Activated CD4-positive, alpha-beta T cell treated with anti-CD3 and anti-CD28 coated beads for 48 hours (primary cell): Measurements from ENCODE around the gene CNTN6.
"Not testable (repeated sequence)": the region's sequence is repeated elsewhere in the genome, so short reads cannot be mapped to it uniquely, and the experiment has no call there.

Source experiments
- DNase-seq: peaks from one replicate; pipeline ENCODE4 v3.0.0-alpha.2; 2020

Gene CNTN6

DNA sequence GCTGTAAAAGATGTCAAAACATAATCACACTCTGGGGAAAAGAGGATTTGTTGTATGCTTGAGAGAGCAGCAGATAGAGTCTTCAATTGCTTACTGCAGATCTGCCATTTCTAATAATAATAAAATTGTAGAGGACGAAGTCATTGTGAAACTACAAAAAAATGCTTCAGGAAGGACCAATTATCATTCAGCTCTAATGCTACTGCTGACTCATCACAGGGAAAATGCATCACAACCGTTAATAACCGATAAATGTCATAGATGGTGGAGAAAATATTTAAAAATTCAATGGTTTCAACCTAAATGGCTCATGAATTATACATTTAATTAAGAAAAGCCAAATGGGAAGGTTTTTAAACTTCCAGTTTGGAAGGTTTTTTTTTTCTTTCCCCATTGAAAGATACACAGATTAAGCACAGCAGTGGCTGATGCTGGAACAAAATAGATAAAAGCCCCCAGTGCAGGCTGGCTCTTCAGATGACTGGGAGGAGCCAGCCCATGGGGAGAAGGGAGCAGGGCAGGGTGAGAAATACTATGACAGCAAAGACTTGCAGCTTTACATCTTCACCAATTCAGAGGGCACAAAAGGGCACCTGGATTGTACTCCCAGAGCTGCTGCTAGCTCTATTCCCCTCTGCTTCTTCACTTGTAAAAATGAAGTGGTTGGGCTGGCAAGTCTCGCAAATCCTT, 196.1 kb downstream of the CNTN6 start:
- DNase-seq, result no peak

DNA sequence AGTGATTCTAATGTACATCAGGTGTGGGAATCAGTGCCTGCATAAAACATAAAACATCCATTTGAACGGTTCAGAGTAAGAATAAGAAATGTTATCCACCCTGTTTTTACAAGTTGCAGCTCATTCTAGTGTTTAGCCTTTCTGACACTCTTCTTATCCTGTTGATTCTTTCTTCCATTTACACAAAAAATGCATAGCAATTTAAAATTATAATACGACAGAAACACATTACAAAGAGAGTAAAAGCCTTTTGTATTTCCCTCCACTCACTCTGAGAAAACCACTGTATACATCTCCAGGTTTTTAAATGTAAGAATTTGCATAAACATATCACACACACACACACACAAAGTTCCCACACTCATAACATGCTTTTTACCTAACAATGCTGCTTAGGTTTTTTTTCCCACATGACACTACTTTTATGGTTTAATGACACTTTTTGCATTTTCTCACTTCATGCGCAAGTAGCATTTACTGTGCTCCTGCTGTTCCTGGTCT, 199.8 kb downstream of the CNTN6 start:
- DNase-seq, result no peak

DNA sequence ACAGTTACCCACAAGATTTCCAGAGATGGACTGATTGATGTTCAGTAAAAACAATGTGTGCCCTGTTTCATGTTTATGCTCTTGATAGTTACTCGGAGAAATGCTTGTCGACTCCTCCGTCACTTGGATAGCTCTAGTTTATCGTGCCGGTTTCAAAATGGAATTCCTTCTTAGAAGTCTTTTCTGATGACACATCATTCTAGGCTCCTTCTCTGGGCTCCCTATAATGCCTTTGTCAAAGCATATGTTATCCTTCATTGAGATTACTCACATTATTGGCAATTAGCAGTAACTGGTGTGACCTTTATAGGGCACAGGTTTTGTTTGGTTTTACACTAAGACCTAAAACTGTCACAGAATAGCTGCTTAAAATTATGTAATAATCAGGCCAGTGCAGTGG, 201.8 kb downstream of the CNTN6 start:
- DNase-seq, result no peak

DNA sequence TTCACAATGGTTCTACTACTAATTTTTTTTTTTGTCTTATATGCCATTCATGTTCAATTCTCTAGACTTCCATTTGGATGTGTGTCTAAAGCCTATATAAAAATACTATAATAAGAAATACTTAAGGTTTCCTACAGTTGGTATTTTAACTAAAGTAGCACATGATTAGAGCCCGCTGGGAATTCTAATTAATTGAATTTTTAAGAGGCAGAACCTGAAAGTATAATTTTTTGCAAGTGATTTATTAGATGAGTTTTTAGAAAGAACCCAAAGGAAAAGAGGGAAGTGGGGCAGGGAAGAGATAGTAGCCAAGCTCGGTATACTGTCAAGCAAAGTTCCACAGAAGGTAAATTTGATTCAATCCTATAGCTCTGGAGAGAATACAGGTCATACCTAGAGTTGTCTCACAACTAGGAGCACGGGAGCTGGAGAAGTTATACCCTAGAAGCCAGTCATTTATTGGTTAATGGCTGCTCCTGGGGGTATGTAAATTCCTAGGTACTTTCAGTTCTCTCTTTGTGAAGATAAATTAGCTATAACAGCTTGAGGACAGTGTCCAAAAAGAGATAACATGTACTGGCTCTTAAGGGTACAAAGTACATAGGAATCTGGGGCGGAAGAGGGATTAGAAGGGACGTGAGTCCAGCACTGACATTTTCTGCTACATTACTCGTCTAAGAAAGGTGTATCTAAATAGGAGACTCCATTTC, 225.6 kb downstream of the CNTN6 start:
- no peak for DNase-seq

DNA sequence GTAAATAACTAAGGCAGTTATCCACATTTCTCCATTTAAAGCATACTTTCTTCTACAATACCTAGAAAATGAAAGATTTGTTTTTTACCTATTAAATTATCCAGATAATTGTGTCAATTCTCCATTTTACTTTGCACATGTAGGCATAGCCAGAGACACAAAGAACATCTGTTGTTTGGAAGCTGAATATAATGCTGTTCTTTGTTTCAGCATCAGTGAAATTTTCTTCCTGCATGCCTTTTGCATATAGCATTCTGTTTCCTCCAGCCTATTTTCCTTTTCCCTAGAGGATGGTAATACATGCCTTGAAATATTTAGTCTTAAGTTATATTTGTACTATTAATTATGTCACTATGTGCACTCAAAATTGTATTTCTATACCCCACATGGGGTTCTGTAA, 233.7 kb downstream of the CNTN6 start:
- no peak for DNase-seq

DNA sequence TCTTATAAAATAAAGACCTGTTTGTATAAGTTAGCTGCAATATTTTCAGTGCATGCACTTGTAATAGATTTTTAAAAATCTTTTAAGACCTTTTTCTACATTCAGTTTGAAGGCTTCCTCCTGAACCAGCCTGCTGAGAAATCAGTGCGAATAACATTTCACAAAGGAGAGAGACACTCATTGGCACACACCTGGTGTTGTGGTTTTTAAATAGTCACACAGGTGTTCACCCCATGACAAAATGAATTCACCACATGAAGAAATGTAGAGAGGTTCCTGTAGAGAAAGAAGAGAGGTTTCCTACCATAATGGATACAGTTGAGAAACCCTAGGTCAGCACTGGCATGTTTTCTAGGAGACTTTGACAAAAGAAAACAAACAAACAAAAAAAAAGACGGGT, 237.3 kb downstream of the CNTN6 start:
- DNase-seq, result no peak

DNA sequence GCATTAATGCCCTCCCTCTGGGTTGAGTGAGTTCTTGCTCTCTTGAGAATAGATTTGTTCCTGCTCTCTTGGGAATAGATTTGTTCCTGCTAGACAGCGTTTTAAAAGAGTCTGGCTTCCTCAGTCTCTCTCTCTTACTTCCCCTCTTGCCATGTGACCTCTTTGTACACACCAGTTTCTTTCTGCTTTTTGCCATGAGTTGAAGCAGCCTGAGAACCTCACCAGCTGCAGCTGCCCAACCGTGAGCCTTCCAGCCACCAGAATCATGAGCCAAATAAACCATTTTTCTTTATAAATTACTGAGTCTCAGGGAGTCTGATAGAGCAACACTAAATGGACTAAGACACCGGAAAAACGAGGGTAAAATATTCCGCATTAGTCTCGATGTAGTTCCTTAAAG, 253.6 kb downstream of the CNTN6 start:
- no peak for DNase-seq

DNA sequence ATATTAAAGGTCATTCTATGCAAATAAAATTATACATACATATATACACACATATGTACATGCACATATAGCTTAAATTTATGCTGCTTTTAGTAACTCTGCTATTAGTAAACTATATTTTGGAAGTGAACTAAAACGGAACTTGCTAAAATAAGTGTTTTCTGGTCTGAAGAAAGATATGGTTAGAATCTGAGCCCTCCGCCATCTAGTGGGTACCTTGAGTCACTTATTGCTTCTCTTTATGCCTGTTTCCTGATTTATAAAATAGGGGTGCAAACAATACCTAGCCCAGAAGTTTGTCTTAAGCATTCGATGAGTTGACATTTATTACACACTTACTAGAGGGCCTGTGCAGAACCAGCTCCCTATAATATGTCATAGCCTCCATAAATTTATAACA, 255.7 kb downstream of the CNTN6 start:
- DNase-seq, result no peak

DNA sequence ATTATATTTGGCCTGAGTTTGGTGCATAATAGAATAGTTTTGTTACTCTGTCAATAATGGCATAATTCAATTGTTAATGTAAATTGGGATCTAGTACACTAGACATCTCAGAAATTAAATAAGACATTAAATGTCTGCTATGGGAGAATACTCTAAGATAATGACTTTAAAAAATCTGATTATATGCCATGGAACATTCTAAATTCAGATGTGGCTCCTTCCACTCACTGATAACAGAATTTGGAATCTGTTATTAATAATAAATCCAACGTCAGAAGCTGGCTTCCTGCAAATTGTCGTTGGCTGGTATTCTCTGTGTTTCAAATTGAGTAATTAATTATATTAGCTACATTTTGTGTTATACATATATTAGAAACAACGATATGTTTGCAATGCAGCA, 258.1 kb downstream of the CNTN6 start:
- no peak for DNase-seq

DNA sequence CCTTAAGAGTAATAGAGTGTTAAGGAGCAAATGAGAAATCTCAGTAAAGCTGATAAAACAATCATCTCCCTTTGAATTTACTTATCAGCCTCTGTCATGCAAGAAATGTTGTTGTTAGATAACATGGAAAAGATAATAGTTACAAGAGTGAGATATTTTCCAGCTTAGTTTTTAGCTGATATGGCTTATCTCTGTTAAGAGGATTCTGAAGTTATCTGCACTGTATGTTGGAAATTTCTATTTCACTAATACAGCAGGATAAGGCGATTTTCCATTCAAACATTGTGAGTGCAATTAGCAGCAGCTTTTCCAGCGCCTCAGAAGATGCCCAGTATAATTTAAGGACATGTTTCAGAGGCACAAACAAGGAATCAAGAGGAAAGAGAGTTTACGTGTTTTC, 262.9 kb downstream of the CNTN6 start:
- no peak for DNase-seq

DNA sequence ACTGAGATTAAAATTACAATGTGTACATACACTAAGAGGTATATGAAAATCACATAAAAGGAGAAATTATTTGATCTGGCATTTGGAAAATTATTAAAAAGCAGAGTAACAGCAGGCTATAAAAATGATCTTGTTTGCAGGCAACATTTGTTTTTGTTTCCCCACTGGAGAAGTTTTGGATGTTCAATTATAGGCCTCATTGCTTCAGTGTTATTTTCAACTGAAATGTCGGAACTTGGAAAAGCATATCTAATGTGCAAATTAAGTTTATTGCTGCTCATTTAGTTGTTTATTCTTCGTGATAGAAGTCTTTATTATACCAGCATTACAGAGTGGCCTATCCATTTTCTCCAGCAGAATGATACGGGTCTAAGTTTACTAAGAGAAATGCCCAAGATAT, 263.3 kb downstream of the CNTN6 start:
- no peak for DNase-seq

DNA sequence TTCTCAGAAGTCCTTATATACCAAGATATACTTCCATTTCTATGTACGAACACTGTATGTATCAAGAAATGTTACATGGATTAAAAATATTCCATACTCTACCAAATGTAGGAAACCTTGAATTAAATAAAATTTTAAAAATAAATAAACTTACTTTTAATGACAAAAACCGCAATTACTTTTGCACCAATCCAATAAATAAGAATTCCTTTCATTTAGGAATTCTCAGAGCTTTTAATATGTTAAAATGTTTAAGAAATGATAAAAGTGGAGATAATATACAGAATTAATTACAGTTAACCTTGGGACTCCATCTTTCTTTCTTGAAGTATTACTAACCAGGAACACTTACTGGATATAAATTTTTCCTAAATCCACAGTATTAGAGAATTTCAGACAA, 272.7 kb downstream of the CNTN6 start:
- DNase-seq, result no peak

DNA sequence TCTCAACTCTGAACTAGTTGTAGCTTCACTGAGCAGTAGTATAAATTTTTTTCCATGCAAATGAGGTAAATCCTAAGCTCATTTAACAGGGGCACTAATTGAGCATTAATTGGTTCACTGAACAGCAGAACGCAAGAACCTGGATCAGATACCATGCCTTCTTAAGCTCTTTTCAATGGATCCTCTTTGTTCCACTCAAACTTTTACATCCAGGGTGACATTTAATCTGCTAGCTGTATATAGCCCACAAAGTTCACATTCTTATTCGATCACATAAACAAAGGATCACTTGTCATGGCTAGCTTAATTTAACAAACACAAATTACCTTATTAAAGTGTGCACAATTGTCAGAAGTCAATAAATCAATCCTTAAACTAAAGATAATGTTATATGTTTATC, 281.6 kb downstream of the CNTN6 start:
- no peak for DNase-seq

DNA sequence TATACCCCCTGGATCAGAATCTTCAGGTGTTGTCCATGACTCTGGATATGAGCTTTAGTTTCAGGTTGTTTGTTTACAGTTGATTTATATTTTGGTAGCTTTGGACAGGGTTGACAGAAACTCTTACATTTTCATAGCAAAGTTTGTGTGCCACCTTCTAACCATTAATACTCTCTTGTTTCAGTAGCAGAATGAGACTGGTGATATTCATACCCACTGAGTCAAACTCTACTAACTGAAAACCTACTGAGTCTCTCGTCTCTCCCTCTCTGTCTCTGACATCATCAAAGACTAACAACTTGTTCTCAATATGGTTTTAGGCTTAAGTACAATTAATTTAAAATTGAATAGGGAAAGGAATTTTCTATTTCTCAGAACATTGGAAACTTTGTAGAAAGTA, 282.3 kb downstream of the CNTN6 start:
- DNase-seq, result no peak

DNA sequence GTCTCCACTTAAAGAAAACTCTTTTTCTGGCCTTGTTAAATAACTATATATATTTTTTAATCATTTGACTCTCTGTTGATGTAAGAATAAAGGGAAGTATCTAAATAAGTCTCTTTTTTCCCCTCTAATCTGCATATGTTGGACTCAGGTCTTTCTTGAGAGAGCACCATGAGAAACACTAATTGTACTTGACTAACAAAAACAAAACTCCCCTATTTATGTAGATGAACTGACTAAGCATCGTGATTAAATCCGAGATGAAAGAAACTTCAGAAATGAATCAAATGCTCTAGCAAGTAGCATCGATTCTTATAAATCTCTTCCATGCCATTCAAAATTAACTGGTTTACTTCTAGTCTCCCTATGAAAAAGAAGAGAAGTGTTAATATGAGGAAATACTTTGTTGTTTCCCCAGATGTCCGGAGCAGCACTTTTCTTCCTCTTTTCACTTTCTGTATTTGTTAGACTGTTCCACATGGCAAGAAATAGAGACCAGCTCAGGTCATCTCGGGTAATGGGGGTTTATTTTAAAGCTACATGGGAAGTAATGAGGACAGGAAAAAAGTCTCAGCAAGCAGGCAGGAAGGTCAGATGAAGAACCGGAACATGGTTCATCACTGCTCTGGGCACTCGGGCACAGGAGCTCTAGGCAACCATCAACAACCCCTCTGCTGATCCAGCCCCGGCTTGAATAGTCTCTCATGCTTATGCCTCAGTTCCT, 288.3 kb downstream of the CNTN6 start:
- no peak for DNase-seq

DNA sequence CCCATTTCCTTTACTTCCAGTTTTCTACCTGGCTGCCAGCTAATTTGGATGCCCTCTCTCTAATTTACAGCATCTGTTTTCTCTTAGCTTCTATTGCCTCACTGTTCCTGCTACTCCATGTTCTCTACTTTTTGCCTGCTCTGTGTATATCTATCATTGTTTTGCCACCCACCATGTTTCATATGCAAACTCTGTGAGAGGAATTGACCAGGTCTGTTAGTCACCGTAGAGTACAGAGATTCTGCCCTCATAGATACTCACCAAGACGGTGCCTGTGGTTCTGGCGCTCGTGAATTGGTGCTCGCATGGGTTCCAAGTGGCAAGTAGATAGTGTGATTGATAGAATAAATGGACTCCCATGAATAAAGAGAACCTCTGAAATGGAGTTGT, 288.8 kb downstream of the CNTN6 start:
- DNase-seq, result no peak

DNA sequence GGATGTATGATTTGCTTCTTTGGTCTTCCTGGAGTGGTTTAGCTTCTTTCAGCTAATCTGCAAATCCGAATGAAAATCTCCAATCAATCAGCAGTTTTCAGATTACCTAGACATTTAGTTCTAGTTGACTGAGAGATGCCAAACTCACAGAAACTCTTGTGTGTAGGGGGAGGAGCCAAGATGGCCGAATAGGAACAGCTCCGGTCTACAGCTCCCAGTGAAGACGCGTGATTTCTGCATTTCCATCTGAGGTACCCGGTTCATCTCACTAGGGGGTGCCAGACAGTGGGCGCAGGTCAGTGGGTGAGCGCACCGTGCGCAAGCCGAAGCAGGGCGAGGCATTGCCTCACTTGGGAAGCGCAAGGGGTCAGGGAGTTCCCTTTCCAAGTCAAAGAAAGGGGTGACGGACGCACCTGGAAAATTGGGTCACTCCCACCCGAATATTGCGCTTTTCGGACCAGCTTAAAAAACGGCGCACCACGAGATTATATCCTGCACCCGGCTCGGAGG, 294.6 kb downstream of the CNTN6 start:
- DNase-seq, result not testable (repeated sequence)

DNA sequence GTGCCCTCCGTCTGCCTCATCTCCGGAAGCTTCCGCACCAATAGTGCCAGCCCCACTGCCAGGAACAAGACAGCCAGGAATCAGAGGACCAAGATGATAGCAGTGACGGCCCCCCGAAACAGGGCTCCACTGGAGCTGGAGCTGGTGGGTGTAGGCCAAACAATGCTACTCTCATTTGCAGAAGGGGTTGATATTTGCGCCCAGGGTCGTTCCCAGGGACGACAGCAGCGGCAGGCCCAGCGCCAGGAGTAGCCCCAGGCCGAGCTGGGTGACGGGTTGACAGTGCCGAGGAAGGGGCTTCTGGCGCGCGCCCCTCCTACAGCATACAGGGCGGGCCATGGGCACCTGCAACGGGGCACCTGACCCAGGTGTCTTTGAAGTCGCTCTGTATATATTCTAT, 301.4 kb downstream of the CNTN6 start:
- DNase-seq, result no peak

DNA sequence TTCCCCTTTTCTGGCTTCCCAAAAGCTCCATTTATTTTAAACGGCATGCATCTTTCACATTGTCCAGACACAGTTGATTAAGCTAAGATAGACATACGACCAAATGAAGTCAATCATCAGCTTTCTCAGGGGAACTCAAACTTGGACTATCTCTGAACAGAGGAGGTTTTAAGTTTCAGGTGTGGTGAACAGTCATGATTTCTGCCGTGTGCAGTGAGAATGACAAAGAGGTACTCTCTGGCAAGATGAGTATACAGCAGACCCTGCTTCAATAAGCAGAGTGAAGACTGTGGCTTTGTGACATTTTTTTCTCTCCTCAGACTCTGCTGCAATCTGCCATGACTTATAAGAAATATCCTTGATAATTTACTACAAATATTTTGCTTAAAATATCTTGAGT, 307.7 kb downstream of the CNTN6 start:
- DNase-seq, result no peak

DNA sequence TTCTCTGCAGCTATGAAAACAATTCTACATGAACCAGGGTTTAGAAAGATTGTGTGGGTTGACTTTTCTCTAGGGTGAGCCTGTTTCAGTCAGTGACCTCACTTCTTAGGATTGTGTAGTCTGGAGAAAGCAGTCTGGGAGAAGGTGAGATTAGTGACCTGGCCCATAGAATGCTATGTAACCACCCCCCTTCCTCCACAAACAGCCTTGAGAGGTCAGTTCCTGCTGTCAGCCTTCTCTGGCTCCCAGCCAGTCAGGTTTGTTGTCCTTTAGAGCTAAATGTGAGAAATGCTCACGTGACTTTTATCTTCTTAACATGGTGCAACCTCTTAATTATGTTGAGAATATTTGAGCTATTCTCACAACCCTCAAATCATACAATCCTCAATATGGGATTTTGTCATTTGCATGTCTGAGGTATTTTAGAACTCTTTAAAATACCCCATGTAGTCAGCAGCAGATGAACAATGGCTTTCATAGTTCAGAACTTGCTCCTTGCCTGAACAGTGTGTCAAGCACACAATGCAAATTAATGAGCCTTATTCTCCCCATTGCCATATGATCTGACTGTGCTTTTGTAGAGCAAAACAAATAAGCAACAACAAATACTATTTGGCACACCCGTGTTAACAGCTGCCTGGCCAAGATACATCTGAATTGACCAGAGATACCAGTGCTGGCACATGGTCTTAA, 311.6 kb downstream of the CNTN6 start:
- DNase-seq, result no peak

DNA sequence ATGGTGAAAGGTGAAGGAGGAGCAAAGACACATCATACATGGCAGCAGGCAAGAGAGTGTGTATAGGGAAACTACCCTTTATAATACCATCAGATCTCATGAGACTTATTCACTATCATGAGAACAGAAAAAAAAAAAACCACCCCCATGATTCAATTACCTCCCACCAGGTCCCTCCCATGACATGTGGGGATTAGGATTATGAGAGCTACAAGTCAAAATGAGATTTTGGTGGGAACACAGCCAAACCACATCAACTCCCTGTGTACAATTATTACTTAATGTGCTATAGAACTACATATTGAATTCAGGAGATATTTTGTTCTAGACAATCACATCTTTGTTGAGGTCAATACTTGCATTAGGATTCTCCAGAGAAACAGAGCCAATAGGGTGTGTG, 313.4 kb downstream of the CNTN6 start:
- DNase-seq, result no peak

DNA sequence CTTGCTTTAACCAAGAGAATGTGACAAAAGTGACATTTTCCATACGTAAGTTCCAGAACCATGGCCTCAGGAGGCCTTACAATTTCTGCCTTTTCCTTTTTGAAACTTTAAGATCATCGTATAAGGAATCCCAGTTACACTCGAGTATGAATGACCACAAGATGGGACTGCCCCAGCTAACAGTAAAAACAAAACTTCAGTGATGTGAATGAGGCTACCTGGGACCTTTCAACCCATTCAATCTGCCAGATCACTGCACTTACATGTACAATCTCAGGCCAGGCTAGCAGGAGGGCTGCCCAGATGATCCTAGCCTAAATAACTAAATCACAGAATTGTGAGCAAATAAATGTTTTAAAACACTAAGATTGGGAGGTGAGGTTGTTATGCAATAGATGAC, 328.8 kb downstream of the CNTN6 start:
- no peak for DNase-seq

DNA sequence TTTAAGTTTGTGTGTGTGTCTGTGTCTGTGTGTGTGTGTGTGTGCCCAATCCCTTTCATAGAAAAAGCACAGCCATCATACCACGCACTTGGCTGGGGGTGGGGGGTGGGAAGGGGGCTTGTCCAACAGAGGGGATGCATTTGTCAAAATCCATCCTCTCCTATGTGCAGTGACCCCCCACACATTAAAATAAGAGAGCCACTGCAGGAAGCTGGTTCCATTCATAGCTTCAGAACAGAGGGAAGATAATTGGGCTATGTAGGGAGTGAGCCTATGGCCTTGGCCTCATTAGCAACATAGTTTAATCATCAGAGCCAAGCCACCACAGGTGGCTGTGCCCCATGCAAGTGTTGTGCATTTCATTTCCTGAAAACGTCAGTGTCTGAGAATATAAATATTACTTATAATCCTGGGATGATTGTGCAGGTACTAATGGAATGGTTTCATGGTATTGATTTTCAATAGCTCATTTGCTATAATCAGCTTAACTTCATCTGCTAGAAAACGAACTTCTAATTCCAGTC, 330.8 kb downstream of the CNTN6 start:
- DNase-seq, result no peak
